ENCODE results near the gene CCDC50. TPM values are rescaled to one million over a fixed set of nuclear protein-coding genes. Genes with fewer than 3 reads are reported as not detected.
A peak's percentile ranks its signal among the peaks of the same experiment; 100 is the strongest.

The CCDC50 gene
- total RNA-seq, 2 donors from 2014 or later: 56.0 to 84.7 TPM

GRCh38 chr3:191328383-191328961, 722 bp upstream of the CCDC50 start:
- Histone ChIP-seq H3K27me3 (replicated peaks; ENCODE audit: insufficient read depth) (no peaks in the 10 kb centered on the region), H3K27ac (peak overlapping the region; percentile 89 to 92), H3K9me3 (no peaks in the 10 kb centered on the region), H3K4me3 (peak overlapping the region; percentile 86 to 96), H3K36me3 (no peaks in the 10 kb centered on the region), H3K4me1 (replicated peaks) (peaks cover 6% of the 10 kb centered on the region)
- TF ChIP-seq POLR2A (IDR thresholded peaks at IDR 0.05): no peak
- TF ChIP-seq CTCF (IDR thresholded peaks at IDR 0.05): no peak
- TF ChIP-seq POLR2AphosphoS5 (IDR thresholded peaks at IDR 0.05): no peak
- no peak for DNase-seq (ENCODE audit: low spot score)
- WGBS: 69% methylated on average over 9 of the region's 9 CpGs
- intact Hi-C loops (cut with DNase I): loop anchor here (10.0 kb wide), 1 partner anchor 56 kb away; no protein-coding TSS in a partner anchor

- intact Hi-C loops (cut with DNase I): loop anchor here (10.0 kb wide), 1 partner anchor 55 kb away; no protein-coding TSS in a partner anchor
- no peak for TF ChIP-seq POLR2A (IDR thresholded peaks at IDR 0.05)
- no peak for TF ChIP-seq CTCF (IDR thresholded peaks at IDR 0.05)
- TF ChIP-seq POLR2AphosphoS5 (IDR thresholded peaks at IDR 0.05): no peak
- H3K9me3 ChIP-seq: no peaks in the 10 kb centered on the region
- H3K27ac ChIP-seq: peak within 1 kb of the TSS; percentile 89 to 92
- DNase-seq (ENCODE audit: low spot score): peak; percentile 34
- no peaks in the 10 kb centered on the region for H3K36me3 ChIP-seq
- H3K27me3 ChIP-seq (replicated peaks; ENCODE audit: insufficient read depth): no peaks in the 10 kb centered on the region
- WGBS: 2% methylated on average over 32 of the region's 37 CpGs
- H3K4me1 ChIP-seq (replicated peaks): peaks cover 6% of the 10 kb centered on the region
- peak within 1 kb of the TSS; percentile 86 to 96 for H3K4me3 ChIP-seq
Measured at GRCh38 chr3:191329654-191330529, 698 bp downstream of the CCDC50 start, which contains the start of gene UTS2B. TSS of gene UTS2B (minus strand) at chr3:191330526. CDS start at chr3:191282189, 48,337 bp downstream.

GRCh38 chr3:191330530-191331048, 1.4 kb downstream of the CCDC50 start:
- no peak for DNase-seq (ENCODE audit: low spot score)
- TF ChIP-seq CTCF (IDR thresholded peaks at IDR 0.05): no peak
- TF ChIP-seq POLR2A (IDR thresholded peaks at IDR 0.05): no peak
- no peak for TF ChIP-seq POLR2AphosphoS5 (IDR thresholded peaks at IDR 0.05)
- peak overlapping the region; percentile 86 to 96 for H3K4me3 ChIP-seq
- H3K27me3 ChIP-seq (replicated peaks; ENCODE audit: insufficient read depth): no peaks in the 10 kb centered on the region
- peak overlapping the region; percentile 89 to 92 for H3K27ac ChIP-seq
- no peaks in the 10 kb centered on the region for H3K9me3 ChIP-seq
- peaks cover 6% of the 10 kb centered on the region for H3K4me1 ChIP-seq (replicated peaks)
- H3K36me3 ChIP-seq: no peaks in the 10 kb centered on the region
- WGBS: 27% methylated on average over 11 of the region's 11 CpGs
- intact Hi-C loops (cut with DNase I): no loop called here

GRCh38 chr3:191331388-191331787, 2.2 kb downstream of the CCDC50 start:
- intact Hi-C loops (cut with DNase I): no loop called here
- TF ChIP-seq POLR2A (IDR thresholded peaks at IDR 0.05) (no peak), POLR2AphosphoS5 (IDR thresholded peaks at IDR 0.05) (no peak), CTCF (IDR thresholded peaks at IDR 0.05) (no peak)
- Histone ChIP-seq H3K4me3 (no peak overlapping the region), H3K36me3 (no peaks in the 10 kb centered on the region), H3K4me1 (replicated peaks) (peaks cover 6% of the 10 kb centered on the region), H3K9me3 (no peaks in the 10 kb centered on the region), H3K27ac (no peak overlapping the region), H3K27me3 (replicated peaks; ENCODE audit: insufficient read depth) (no peaks in the 10 kb centered on the region)
- DNase-seq (ENCODE audit: low spot score): no peak
- WGBS: 75% methylated on average over 3 of the region's 3 CpGs
